Stomach (tissue), 4 donors: ENCODE results near the gene NINL.

Source experiments
- POLR2A ChIP-seq, 4 donors: fragments of 450-650 bp; IDR thresholded peaks; one replicate each; pipeline ENCODE4 v1.6.1; 2016; ENCODE audit warnings: antibody characterized with exemption in 4 of 4, control low read depth in 2 of 4, mild to moderate bottlenecking in 1 of 4, moderate library complexity in 1 of 4
- TF ChIP-seq, protein P1 (sequence below), 7 experiments: fragments of 450-650 bp in 4 of 7; fragments of 200-600 bp in 3 of 7; sonication (generic) in 3 of 7; IDR thresholded peaks; one replicate each; pipeline ENCODE4 v1.5.1; 2016 to 2019; ENCODE audit warnings: antibody characterized with exemption in 7 of 7, control low read depth in 2 of 7, mild to moderate bottlenecking in 1 of 7

DNA sequence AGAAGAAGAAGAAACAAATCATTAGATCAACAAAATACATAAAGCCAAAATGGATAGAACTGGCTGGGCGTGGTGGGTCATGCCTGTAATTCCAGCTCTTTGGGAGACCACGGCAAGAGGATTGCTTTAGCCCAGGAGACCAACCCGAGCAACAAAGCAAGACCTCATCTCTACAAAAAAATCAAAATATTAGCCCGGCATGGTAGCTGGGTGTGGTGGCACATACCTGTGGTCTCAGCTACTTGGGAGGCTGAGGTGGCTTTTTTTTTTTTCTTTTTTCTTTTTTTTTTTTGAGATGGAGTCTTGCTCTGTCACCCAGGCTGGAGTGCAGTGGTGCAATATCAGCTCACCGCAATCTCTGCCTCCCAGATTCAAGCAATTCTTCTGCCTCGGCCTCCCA lies 21.5 kb downstream of the NINL start:
- no peak for TF ChIP-seq POLR2A (IDR thresholded peaks at IDR 0.05)
- TF ChIP-seq, protein P1, sequence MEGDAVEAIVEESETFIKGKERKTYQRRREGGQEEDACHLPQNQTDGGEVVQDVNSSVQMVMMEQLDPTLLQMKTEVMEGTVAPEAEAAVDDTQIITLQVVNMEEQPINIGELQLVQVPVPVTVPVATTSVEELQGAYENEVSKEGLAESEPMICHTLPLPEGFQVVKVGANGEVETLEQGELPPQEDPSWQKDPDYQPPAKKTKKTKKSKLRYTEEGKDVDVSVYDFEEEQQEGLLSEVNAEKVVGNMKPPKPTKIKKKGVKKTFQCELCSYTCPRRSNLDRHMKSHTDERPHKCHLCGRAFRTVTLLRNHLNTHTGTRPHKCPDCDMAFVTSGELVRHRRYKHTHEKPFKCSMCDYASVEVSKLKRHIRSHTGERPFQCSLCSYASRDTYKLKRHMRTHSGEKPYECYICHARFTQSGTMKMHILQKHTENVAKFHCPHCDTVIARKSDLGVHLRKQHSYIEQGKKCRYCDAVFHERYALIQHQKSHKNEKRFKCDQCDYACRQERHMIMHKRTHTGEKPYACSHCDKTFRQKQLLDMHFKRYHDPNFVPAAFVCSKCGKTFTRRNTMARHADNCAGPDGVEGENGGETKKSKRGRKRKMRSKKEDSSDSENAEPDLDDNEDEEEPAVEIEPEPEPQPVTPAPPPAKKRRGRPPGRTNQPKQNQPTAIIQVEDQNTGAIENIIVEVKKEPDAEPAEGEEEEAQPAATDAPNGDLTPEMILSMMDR (IDR thresholded peaks at IDR 0.05), result no peak
